SK-N-MC (cell line): ENCODE results near the gene CLDN10.
"Not testable (repeated sequence)": the region's sequence is repeated elsewhere in the genome, so short reads cannot be mapped to it uniquely, and the experiment has no call there.

Source experiments
- DNase-seq: peaks from one replicate; pipeline ENCODE4 v3.0.0-alpha.2; 2011; ENCODE audit warnings: low read depth, low spot score
- H3K27ac ChIP-seq: fragments of 200-600 bp; sonication (generic); 2 replicates; pipeline ENCODE4 v1.5.1; 2016; ENCODE audit warnings: mixed run types
- H3K36me3 ChIP-seq: fragments of 200-600 bp; sonication (generic); 2 replicates; pipeline ENCODE4 v1.6.1; 2017; ENCODE audit warnings: antibody characterized with exemption, low read length, mixed read lengths; ENCODE audit not compliant: insufficient read depth
- H3K4me3 ChIP-seq: fragments of 200-600 bp; sonication (generic); 2 replicates; pipeline ENCODE4 v1.5.1; 2016
- H3K9ac ChIP-seq: fragments of 200-600 bp; sonication (generic); 2 replicates; pipeline ENCODE4 v1.8.0; 2017; ENCODE audit warnings: mixed run types, mixed read lengths; ENCODE audit not compliant: insufficient read length
- H3K9me3 ChIP-seq: fragments of 200-600 bp; sonication (generic); 2 replicates; pipeline ENCODE4 v1.6.1; 2017; ENCODE audit warnings: low read depth, mild to moderate bottlenecking, antibody characterized with exemption, low read length, moderate library complexity, mixed read lengths
- EZH2 ChIP-seq: fragments of 200-600 bp; sonication (generic); IDR thresholded peaks from one replicate; pipeline ENCODE4 v1.6.1; 2017; ENCODE audit warnings: antibody characterized with exemption
- FOXP2 ChIP-seq: optimal IDR thresholded peaks from 2 replicates; pipeline ENCODE3; 2011; ENCODE audit warnings: mild to moderate bottlenecking, moderate library complexity; ENCODE audit not compliant: insufficient read depth; ENCODE audit errors: extremely low read length, control extremely low read depth
- POLR2AphosphoS5 ChIP-seq: IDR thresholded peaks from 2 replicates; pipeline ENCODE4 v1.6.1; 2012; ENCODE audit warnings: mild to moderate bottlenecking, low read depth, low read length, borderline replicate concordance

The CLDN10 gene

GRCh38 chr13:95512424-95512823 lies 40.1 kb upstream of the CLDN10 start:
- no peak for DNase-seq
- no peaks in the 10 kb centered on the region for H3K36me3 ChIP-seq
- H3K9me3 ChIP-seq: no peaks in the 10 kb centered on the region
- H3K9ac ChIP-seq: no peak overlapping the region
- H3K27ac ChIP-seq: no peak overlapping the region
- TF ChIP-seq EZH2 (no peak), POLR2AphosphoS5 (no peak), FOXP2 (no peak)
- H3K4me3 ChIP-seq: no peak overlapping the region

- TF ChIP-seq POLR2AphosphoS5 (no peak), EZH2 (no peak), FOXP2 (no peak)
- no peak overlapping the region for H3K9ac ChIP-seq
- H3K36me3 ChIP-seq: no peaks in the 10 kb centered on the region
- DNase-seq: no peak
- H3K27ac ChIP-seq: no peak overlapping the region
- no peaks in the 10 kb centered on the region for H3K9me3 ChIP-seq
- H3K4me3 ChIP-seq: no peak overlapping the region
Measured at GRCh38 chr13:95512957-95513356, 39.6 kb upstream of the CLDN10 start.

- not testable (repeated sequence) for H3K9ac ChIP-seq, H3K4me3 ChIP-seq, H3K27ac ChIP-seq, H3K9me3 ChIP-seq, DNase-seq, H3K36me3 ChIP-seq
Measured at GRCh38 chr13:95515606-95516005, 36.9 kb upstream of the CLDN10 start.

- Histone ChIP-seq H3K27ac (no peak overlapping the region), H3K9me3 (no peaks in the 10 kb centered on the region), H3K36me3 (no peaks in the 10 kb centered on the region), H3K9ac (no peak overlapping the region), H3K4me3 (no peak overlapping the region)
- no peak for DNase-seq
- TF ChIP-seq FOXP2: no peak
- no peak for TF ChIP-seq POLR2AphosphoS5
- TF ChIP-seq EZH2: no peak
Measured at GRCh38 chr13:95516021-95516420, 36.5 kb upstream of the CLDN10 start.

- no peak overlapping the region for H3K27ac ChIP-seq
- TF ChIP-seq EZH2 (no peak), POLR2AphosphoS5 (no peak), FOXP2 (no peak)
Measured at GRCh38 chr13:95516492-95516891, 36.0 kb upstream of the CLDN10 start.

GRCh38 chr13:95523598-95523997 lies 28.9 kb upstream of the CLDN10 start:
- TF ChIP-seq POLR2AphosphoS5 (no peak), FOXP2 (no peak), EZH2 (no peak)
- Histone ChIP-seq H3K27ac (no peak overlapping the region), H3K9ac (no peak overlapping the region), H3K4me3 (no peak overlapping the region), H3K9me3 (no peaks in the 10 kb centered on the region), H3K36me3 (no peaks in the 10 kb centered on the region)
- no peak for DNase-seq

More at GRCh38 chr13:95516492-95516891, 36.0 kb upstream of the CLDN10 start:
- DNase-seq: no peak
- Histone ChIP-seq H3K36me3 (no peaks in the 10 kb centered on the region), H3K9ac (no peak overlapping the region), H3K4me3 (no peak overlapping the region), H3K9me3 (no peaks in the 10 kb centered on the region)

- H3K36me3 ChIP-seq: no peaks in the 10 kb centered on the region
- H3K9me3 ChIP-seq: no peaks in the 10 kb centered on the region
- no peak for DNase-seq
- no peak overlapping the region for H3K9ac ChIP-seq
- TF ChIP-seq FOXP2 (no peak), POLR2AphosphoS5 (no peak), EZH2 (no peak)
- no peak overlapping the region for H3K27ac ChIP-seq
- H3K4me3 ChIP-seq: no peak overlapping the region
Measured at GRCh38 chr13:95524264-95524901, 28.1 kb upstream of the CLDN10 start.

- TF ChIP-seq POLR2AphosphoS5 (no peak), EZH2 (no peak), FOXP2 (no peak)
- DNase-seq: no peak
- Histone ChIP-seq H3K27ac (no peak overlapping the region), H3K4me3 (no peak overlapping the region), H3K9me3 (no peaks in the 10 kb centered on the region), H3K9ac (no peak overlapping the region), H3K36me3 (no peaks in the 10 kb centered on the region)
Measured at GRCh38 chr13:95527955-95528354, 24.6 kb upstream of the CLDN10 start.

GRCh38 chr13:95530178-95530577 lies 22.3 kb upstream of the CLDN10 start:
- Histone ChIP-seq H3K9ac (no peak overlapping the region), H3K9me3 (no peaks in the 10 kb centered on the region), H3K27ac (no peak overlapping the region), H3K4me3 (no peak overlapping the region), H3K36me3 (no peaks in the 10 kb centered on the region)
- no peak for TF ChIP-seq POLR2AphosphoS5
- TF ChIP-seq FOXP2: no peak
- no peak for TF ChIP-seq EZH2
- DNase-seq: no peak
